ENCODE measurements around the gene CLEC14A.

Gene CLEC14A

GRCh38 chr14:38204719-38205115 is 51.2 kb downstream of the CLEC14A start:
- DNase-seq = no peak

Data from SW 1271 (cell line).